GM21737 (cell line): Measurements from ENCODE around the gene LRP6.
A peak's percentile ranks its signal among the peaks of the same experiment; 100 is the strongest.
"Not testable (repeated sequence)": the region's sequence is repeated elsewhere in the genome, so short reads cannot be mapped to it uniquely, and the experiment has no call there.

ENCODE experiments used
- ATAC-seq: cut with Tn5 transposase; IDR thresholded peaks from one replicate; pipeline ENCODE4 v1.9.1; 2021; ENCODE audit warnings: mild to moderate bottlenecking, moderate library complexity; ENCODE audit not compliant: unreplicated experiment

The LRP6 gene

GRCh38 chr12:12185414-12185813 lies 81.4 kb downstream of the LRP6 start:
- no peak for ATAC-seq

GRCh38 chr12:12182703-12183365 lies 84.0 kb downstream of the LRP6 start:
- ATAC-seq = no peak

- ATAC-seq = no peak
These were observed 85.3 kb downstream of the LRP6 start for GRCh38 chr12:12181511-12181910.

- ATAC-seq = no peak
These were observed 86.3 kb downstream of the LRP6 start for GRCh38 chr12:12180575-12180974.

- ATAC-seq = no peak
These were observed 86.7 kb downstream of the LRP6 start for GRCh38 chr12:12180136-12180535.

GRCh38 chr12:12178559-12178958 lies 88.3 kb downstream of the LRP6 start:
- ATAC-seq = no peak

- ATAC-seq = no peak
These were observed 90.4 kb downstream of the LRP6 start for GRCh38 chr12:12176402-12176801.

- peak; percentile 82 for ATAC-seq
These were observed 94.8 kb downstream of the LRP6 start for GRCh38 chr12:12171991-12172511.

- no peak for ATAC-seq
These were observed 99.0 kb downstream of the LRP6 start for GRCh38 chr12:12167847-12168246.

- ATAC-seq = no peak
These were observed 100.1 kb downstream of the LRP6 start for GRCh38 chr12:12166751-12167150.

GRCh38 chr12:12159988-12160387 lies 106.9 kb downstream of the LRP6 start:
- no peak for ATAC-seq

GRCh38 chr12:12158858-12159257 lies 108.0 kb downstream of the LRP6 start:
- no peak for ATAC-seq

GRCh38 chr12:12157424-12157823 lies 109.4 kb downstream of the LRP6 start:
- ATAC-seq = no peak

GRCh38 chr12:12156828-12157227 lies 110.0 kb downstream of the LRP6 start:
- no peak for ATAC-seq

GRCh38 chr12:12156116-12156515 lies 110.7 kb downstream of the LRP6 start:
- no peak for ATAC-seq

- ATAC-seq = no peak
These were observed 113.2 kb downstream of the LRP6 start for GRCh38 chr12:12153596-12153995.

GRCh38 chr12:12147111-12147510 lies 119.7 kb downstream of the LRP6 start:
- ATAC-seq = no peak

GRCh38 chr12:12144531-12144930 lies 122.3 kb downstream of the LRP6 start:
- not testable (repeated sequence) for ATAC-seq

- no peak for ATAC-seq
These were observed 125.8 kb downstream of the LRP6 start for GRCh38 chr12:12141000-12141399.

- no peak for ATAC-seq
These were observed 128.4 kb downstream of the LRP6 start for GRCh38 chr12:12138203-12139154.

GRCh38 chr12:12133785-12134184 lies 133.1 kb downstream of the LRP6 start:
- no peak for ATAC-seq

GRCh38 chr12:12133259-12133658 lies 133.6 kb downstream of the LRP6 start:
- no peak for ATAC-seq
